GM06990 (cell line): ENCODE measurements around the gene M1AP.
A peak's percentile ranks its signal among the peaks of the same experiment; 100 is the strongest.

Experiments
- DNase-seq: peaks from one replicate; pipeline ENCODE4 v3.0.0-alpha.2; 2011; ENCODE audit not compliant: insufficient read length; ENCODE audit errors: extremely low read depth
- H3K27me3 ChIP-seq: replicated peaks from 2 replicates; pipeline ENCODE4 v1.6.0; 2011; ENCODE audit warnings: low read length; ENCODE audit not compliant: control insufficient read depth, insufficient read depth
- H3K36me3 ChIP-seq: 2 replicates; pipeline ENCODE4 v1.5.1; 2011; ENCODE audit warnings: low read length; ENCODE audit not compliant: control insufficient read depth, insufficient read depth
- H3K4me3 ChIP-seq: replicated peaks from 2 replicates; pipeline ENCODE4 v1.5.1; 2011; ENCODE audit warnings: low read depth, mild to moderate bottlenecking, control low read depth, low read length
- CTCF ChIP-seq: IDR thresholded peaks from 2 replicates; pipeline ENCODE4 v1.5.1; 2011; ENCODE audit warnings: low read length, control low read depth, mild to moderate bottlenecking, inconsistent platforms; ENCODE audit not compliant: insufficient read depth, poor library complexity, severe bottlenecking

Gene M1AP

DNA sequence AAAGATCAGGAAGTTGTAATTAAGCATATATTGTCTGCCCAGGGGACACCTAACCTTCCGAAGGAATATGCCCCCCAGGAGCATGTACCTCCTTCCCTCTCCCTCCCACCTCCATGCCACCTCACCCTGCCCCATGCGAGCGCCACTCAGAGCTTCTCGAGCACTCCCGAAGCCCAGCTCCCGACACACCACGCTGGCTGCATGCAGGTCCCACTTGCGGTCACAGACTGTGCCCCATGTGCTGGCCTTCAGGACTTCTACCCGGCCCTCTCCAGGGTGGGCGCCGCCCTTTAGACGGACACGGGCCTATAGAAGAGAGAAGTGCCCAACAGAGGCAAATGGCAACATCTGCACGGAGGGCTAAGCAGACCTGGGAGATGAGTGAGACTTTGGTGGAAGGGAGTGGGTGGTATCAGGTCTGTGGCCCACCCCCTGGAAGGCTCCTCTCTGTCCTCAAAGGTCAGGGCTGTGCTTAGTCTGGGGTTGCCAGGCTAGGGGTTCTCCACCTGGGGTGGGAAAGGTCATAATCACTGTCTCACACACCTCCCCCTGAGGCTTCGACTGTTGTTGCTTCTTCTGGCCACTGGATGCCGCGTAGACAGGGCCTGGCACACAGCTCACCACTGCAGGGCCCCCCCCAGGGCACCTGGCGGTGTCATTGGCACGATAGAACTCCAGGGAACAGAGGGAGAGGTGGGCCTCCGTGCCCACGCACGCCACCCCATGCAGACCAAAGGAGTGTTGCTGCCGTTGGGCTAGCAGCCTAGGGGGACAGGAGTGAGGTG lies 111.8 kb downstream of the M1AP start:
- TF ChIP-seq CTCF = no peak
- Histone ChIP-seq H3K4me3 (no peak overlapping the region), H3K36me3 (peaks cover 29% of the 10 kb centered on the region), H3K27me3 (no peaks in the 10 kb centered on the region)
- DNase-seq = no peak

DNA sequence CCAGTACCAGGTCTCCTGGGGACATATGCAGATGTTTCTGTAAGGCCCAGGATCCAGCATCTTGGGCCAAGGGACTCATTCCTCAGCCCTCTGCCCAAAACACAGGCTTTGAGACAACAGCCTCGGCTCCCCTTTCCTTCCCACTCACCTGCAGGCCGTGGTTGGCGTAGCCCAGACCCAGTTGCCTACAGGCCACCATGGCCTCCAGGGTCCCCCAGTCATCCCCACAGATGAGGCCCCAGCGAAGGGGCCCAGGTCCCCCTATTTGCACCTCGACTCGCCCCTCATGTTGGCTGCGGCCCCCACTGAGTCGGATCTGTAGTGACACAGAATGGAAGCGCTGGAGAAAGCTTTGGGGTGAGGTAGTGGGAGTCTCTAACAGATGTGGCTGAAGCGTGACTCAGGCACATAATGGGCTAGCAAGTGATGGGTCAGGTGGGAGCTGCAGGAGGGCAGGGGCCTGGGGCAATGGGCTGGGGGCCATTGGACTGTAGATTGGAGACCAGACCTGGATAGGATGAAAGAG lies 112.6 kb downstream of the M1AP start:
- Histone ChIP-seq H3K4me3 (no peak overlapping the region), H3K36me3 (peaks cover 29% of the 10 kb centered on the region), H3K27me3 (no peaks in the 10 kb centered on the region)
- TF ChIP-seq CTCF = no peak
- no peak for DNase-seq

DNA sequence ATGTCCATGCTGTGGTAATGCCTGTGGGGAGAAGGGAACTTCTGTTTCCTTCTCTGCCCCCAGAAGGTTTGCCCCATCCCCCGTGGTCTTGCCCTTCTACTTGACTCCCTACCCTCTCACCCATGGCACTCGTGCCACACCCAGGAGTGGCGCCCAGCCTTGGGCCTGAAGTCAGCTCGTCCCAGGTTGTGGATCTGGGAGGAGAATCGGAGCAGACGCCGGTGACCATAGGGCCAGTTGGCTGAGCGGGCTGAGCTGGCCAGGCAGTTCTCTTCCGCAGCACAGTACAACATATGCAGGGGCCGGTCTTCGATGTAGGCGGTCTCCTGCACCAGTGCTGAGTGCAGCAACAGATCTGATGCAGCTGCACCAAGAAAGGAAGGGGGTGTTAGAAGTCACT lies 113.7 kb downstream of the M1AP start:
- Histone ChIP-seq H3K27me3 (no peaks in the 10 kb centered on the region), H3K36me3 (peaks cover 25% of the 10 kb centered on the region), H3K4me3 (no peak overlapping the region)
- no peak for TF ChIP-seq CTCF
- DNase-seq = no peak

- Histone ChIP-seq H3K27me3 (no peaks in the 10 kb centered on the region), H3K36me3 (peaks cover 25% of the 10 kb centered on the region), H3K4me3 (no peak overlapping the region)
- DNase-seq = no peak
- no peak for TF ChIP-seq CTCF
Measured at GRCh38 chr2:74533464-74533863, 114.7 kb downstream of the M1AP start.

DNA sequence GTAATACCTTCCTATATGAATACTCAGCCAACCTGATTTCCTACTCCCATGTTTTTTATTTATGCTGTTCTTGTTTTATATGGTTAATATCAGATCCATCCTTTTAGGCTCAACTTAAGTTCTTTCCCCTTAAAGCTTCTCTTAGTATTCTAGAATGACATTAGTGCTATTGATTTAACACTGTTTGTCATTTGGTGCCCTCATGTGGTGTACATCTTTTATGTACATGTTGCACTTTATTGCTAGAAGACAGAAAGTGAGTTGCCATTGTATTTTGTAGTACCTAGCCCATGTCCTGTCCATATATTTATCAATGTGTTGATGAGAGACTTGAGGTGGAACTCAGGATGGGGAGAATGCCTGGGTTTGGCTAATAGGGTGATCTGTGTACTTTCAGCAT lies 115.9 kb downstream of the M1AP start:
- peak; percentile 27 for TF ChIP-seq CTCF
- no peak overlapping the region for H3K4me3 ChIP-seq
- no peaks in the 10 kb centered on the region for H3K27me3 ChIP-seq
- DNase-seq = no peak
- peaks cover 30% of the 10 kb centered on the region for H3K36me3 ChIP-seq
